AG04450 (cell line): Measurements from ENCODE around the gene ARHGAP24. TPM values are rescaled to one million over a fixed set of nuclear protein-coding genes. Genes with fewer than 3 reads are reported as not detected.

Source experiments
- CTCF ChIA-PET: fragments of 300-600, 350-600 bp; formaldehyde crosslinking; extraction: SDS; loops from one replicate; lab custom pipeline; 2022; ENCODE audit warnings: antibody characterized with exemption, inconsistent platforms; lab: Charles Lee
- POLR2A ChIA-PET: fragments of 350-600 bp; formaldehyde crosslinking; extraction: SDS; loops from one replicate; lab custom pipeline; 2021; ENCODE audit warnings: antibody characterized with exemption, inconsistent platforms; lab: Yijun Ruan, JAX
- DNase-seq: peaks from one replicate; pipeline ENCODE4 v3.0.0-alpha.2; 2011; ENCODE audit warnings: low read depth, low spot score
- H3K27ac ChIP-seq: one replicate; pipeline ENCODE4 v1.5.1; 2012; ENCODE audit warnings: low read depth, low read length, control low read depth
- H3K27me3 ChIP-seq: one replicate; pipeline ENCODE4 v1.6.0; 2012; ENCODE audit warnings: low read length; ENCODE audit not compliant: control insufficient read depth, insufficient read depth
- H3K4me3 ChIP-seq: 2 replicates; pipeline ENCODE4 v1.5.1; 2011; ENCODE audit warnings: mild to moderate bottlenecking, low read depth, low read length, control low read depth
- H3K9me3 ChIP-seq: 2 replicates; pipeline ENCODE4 v1.5.1; 2012; ENCODE audit warnings: low read length; ENCODE audit not compliant: control insufficient read depth, insufficient read depth
- polyA plus RNA-seq: library from polyadenylated mRNA; depleted of rRNA; stranded (reverse); fragments of >200 nt; gene quantifications from 2 replicates; pipeline ENCODE4 v1.2.3, GENCODE V29; 2011
- TF ChIP-seq, protein P1 (sequence below): IDR thresholded peaks from 2 replicates; pipeline ENCODE4 v1.5.1; 2011; ENCODE audit warnings: low read depth, low read length, control low read depth, inconsistent platforms

ARHGAP24 gene
- polyA plus RNA-seq, 1 experiment, result 16.8 TPM

- POLR2A ChIA-PET, result no interaction called here
- CTCF ChIA-PET, result interaction anchor here (0.9 kb wide), 1 partner anchor 326 kb away, joined by 4 read pairs; no protein-coding TSS in a partner anchor
- Histone ChIP-seq H3K9me3 (no peaks in the 10 kb centered on the region), H3K27ac (no peak overlapping the region), H3K27me3 (no peaks in the 10 kb centered on the region), H3K4me3 (no peak overlapping the region)
- no peak for DNase-seq
- TF ChIP-seq, protein P1, sequence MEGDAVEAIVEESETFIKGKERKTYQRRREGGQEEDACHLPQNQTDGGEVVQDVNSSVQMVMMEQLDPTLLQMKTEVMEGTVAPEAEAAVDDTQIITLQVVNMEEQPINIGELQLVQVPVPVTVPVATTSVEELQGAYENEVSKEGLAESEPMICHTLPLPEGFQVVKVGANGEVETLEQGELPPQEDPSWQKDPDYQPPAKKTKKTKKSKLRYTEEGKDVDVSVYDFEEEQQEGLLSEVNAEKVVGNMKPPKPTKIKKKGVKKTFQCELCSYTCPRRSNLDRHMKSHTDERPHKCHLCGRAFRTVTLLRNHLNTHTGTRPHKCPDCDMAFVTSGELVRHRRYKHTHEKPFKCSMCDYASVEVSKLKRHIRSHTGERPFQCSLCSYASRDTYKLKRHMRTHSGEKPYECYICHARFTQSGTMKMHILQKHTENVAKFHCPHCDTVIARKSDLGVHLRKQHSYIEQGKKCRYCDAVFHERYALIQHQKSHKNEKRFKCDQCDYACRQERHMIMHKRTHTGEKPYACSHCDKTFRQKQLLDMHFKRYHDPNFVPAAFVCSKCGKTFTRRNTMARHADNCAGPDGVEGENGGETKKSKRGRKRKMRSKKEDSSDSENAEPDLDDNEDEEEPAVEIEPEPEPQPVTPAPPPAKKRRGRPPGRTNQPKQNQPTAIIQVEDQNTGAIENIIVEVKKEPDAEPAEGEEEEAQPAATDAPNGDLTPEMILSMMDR, result no peak
These were observed 165.0 kb downstream of the ARHGAP24 start for GRCh38 chr4:85639946-85640345.

- no peaks in the 10 kb centered on the region for H3K27me3 ChIP-seq
- no peak overlapping the region for H3K27ac ChIP-seq
- CTCF ChIA-PET, result no interaction called here
- POLR2A ChIA-PET, result no interaction called here
- no peak overlapping the region for H3K4me3 ChIP-seq
- H3K9me3 ChIP-seq, result no peaks in the 10 kb centered on the region
- no peak for DNase-seq
- TF ChIP-seq, protein P1, result no peak
These were observed 167.6 kb downstream of the ARHGAP24 start for GRCh38 chr4:85642356-85643100.

DNA sequence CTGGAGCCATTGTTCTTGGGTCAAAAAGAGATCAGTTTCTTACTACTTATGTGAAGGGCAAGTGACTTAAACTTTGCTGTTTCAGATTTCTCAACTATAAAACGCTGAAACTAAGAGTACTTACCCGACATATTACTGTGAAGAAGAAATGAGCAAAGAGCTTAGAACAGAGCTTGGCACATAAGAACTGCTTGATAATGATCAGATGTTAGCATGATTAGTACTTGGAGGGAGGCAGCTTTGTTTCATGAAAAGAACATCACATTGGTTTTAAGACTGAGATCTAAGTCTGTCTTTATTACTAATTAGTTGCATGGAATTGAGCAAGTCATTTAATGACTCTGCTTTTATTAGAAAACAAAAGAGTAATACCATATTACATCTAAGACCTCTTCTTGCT, 169.1 kb downstream of the ARHGAP24 start:
- Histone ChIP-seq H3K4me3 (no peak overlapping the region), H3K27ac (no peak overlapping the region), H3K27me3 (no peaks in the 10 kb centered on the region), H3K9me3 (no peaks in the 10 kb centered on the region)
- CTCF ChIA-PET, result no interaction called here
- TF ChIP-seq, protein P1, result no peak
- POLR2A ChIA-PET, result no interaction called here
- DNase-seq, result no peak

- Histone ChIP-seq H3K27me3 (no peaks in the 10 kb centered on the region), H3K9me3 (no peaks in the 10 kb centered on the region), H3K27ac (no peak overlapping the region), H3K4me3 (no peak overlapping the region)
- CTCF ChIA-PET, result no interaction called here
- TF ChIP-seq, protein P1, result no peak
- POLR2A ChIA-PET, result no interaction called here
- no peak for DNase-seq
These were observed 176.0 kb downstream of the ARHGAP24 start for GRCh38 chr4:85650908-85651307.

- ChIA-PET CTCF (interaction anchor here (1.0 kb wide), 1 partner anchor 312 kb away, joined by 4 read pairs; no protein-coding TSS in a partner anchor), POLR2A (no interaction called here)
- TF ChIP-seq, protein P1, result no peak
- Histone ChIP-seq H3K27me3 (no peaks in the 10 kb centered on the region), H3K9me3 (no peaks in the 10 kb centered on the region), H3K4me3 (no peak overlapping the region), H3K27ac (no peak overlapping the region)
- no peak for DNase-seq
These were observed 182.0 kb downstream of the ARHGAP24 start for GRCh38 chr4:85656759-85657505.
